Upper lobe of right lung (tissue), 1 donor: Measurements from ENCODE around the gene STARD8. TPM values are rescaled to one million over a fixed set of nuclear protein-coding genes. Genes with fewer than 3 reads are reported as not detected.
"Not testable (repeated sequence)": the region's sequence is repeated elsewhere in the genome, so short reads cannot be mapped to it uniquely, and the experiment has no call there.

Experiments
- ATAC-seq: fragments of 200-7000 bp; cut with Tn5 transposase; one replicate; pipeline ENCODE4 v1.9.1; 2020; ENCODE audit warnings: mild to moderate bottlenecking, moderate library complexity
- DNase-seq: peaks from one replicate; pipeline ENCODE4 v3.0.0-alpha.2; 2020
- H3K27ac ChIP-seq: fragments of 200-600 bp; one replicate; pipeline ENCODE4 v1.8.0; 2022
- H3K27me3 ChIP-seq: fragments of 200-600 bp; one replicate; pipeline ENCODE4 v1.8.0; 2022; ENCODE audit warnings: mild to moderate bottlenecking
- H3K36me3 ChIP-seq: fragments of 200-600 bp; one replicate; pipeline ENCODE4 v1.8.0; 2022
- H3K4me1 ChIP-seq: fragments of 200-600 bp; one replicate; pipeline ENCODE4 v1.8.0; 2022
- H3K4me3 ChIP-seq: fragments of 200-600 bp; one replicate; pipeline ENCODE4 v1.8.0; 2022; ENCODE audit warnings: mild to moderate bottlenecking
- H3K9me3 ChIP-seq: fragments of 200-600 bp; one replicate; pipeline ENCODE4 v1.8.0; 2022
- CTCF ChIP-seq: fragments of 200-600 bp; IDR thresholded peaks from one replicate; pipeline ENCODE4 v1.8.0; 2022; ENCODE audit warnings: antibody characterized with exemption
- intact Hi-C: fragments of 100-400 bp; cut with DNase I; formaldehyde crosslinking; loops from one replicate; pipeline ENCODE4 v1.11.0; 2022
- total RNA-seq: library from RNA; stranded (reverse); fragmentation: NEBNext Ultra II Directional; extraction: Animal tissue kit (Norgen Biotek cat#: 25700); gene quantifications from one replicate; pipeline ENCODE4 v1.2.1, GENCODE V29; 2021
- donor health status: DM: no; HTN: yes; CAD: no; lungs with severe emphysema.

STARD8 gene
- total RNA-seq, 1 donor from 2014 or later, result 39.4 TPM

GRCh38 chrX:68627986-68628385 lies 19.5 kb upstream of the STARD8 start:
- Histone ChIP-seq H3K27ac (no peak overlapping the region), H3K27me3 (no peaks in the 10 kb centered on the region), H3K4me1 (no peaks in the 10 kb centered on the region), H3K9me3 (no peaks in the 10 kb centered on the region), H3K36me3 (no peaks in the 10 kb centered on the region), H3K4me3 (no peak overlapping the region)
- ATAC-seq (no peak), DNase-seq (no peak)
- intact Hi-C loops, result no loop called here
- TF ChIP-seq CTCF, result no peak

DNA sequence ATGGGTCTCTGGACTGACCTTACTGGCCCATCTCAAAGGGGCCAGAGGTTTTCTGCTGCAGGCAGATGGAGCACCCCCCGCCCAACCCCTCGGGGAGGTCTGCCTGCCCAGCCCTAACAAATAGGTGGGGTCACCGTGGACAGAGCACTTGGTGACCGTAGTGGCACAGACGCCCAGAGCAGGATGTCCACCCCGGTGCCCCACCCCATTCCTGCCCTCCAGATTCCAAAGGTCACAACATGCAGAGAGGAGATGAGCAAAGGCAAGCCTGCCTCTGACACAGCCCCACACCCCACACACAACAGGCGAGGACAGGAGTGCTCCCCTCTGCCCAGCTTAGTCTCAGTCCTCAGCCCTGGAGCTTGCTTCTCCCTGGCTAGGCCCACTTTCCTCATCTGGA lies 17.5 kb upstream of the STARD8 start:
- intact Hi-C loops, H3K4me3 ChIP-seq, H3K4me1 ChIP-seq, H3K36me3 ChIP-seq, DNase-seq, H3K27me3 ChIP-seq, H3K27ac ChIP-seq, ATAC-seq, H3K9me3 ChIP-seq: not testable (repeated sequence)

- Histone ChIP-seq H3K27ac (no peak overlapping the region), H3K9me3 (no peaks in the 10 kb centered on the region), H3K36me3 (no peaks in the 10 kb centered on the region), H3K27me3 (no peaks in the 10 kb centered on the region), H3K4me1 (no peaks in the 10 kb centered on the region), H3K4me3 (no peak overlapping the region)
- no peak for ATAC-seq
- intact Hi-C loops, result no loop called here
- TF ChIP-seq CTCF, result no peak
- DNase-seq, result no peak
Observed at GRCh38 chrX:68631336-68631735, 16.1 kb upstream of the STARD8 start.

- Histone ChIP-seq H3K27ac (no peak overlapping the region), H3K36me3 (no peaks in the 10 kb centered on the region), H3K9me3 (no peaks in the 10 kb centered on the region), H3K27me3 (no peaks in the 10 kb centered on the region), H3K4me1 (no peaks in the 10 kb centered on the region), H3K4me3 (no peak overlapping the region)
- no peak for DNase-seq
- intact Hi-C loops, result no loop called here
- no peak for ATAC-seq
- TF ChIP-seq CTCF, result no peak
Observed at GRCh38 chrX:68632491-68632890, 15.0 kb upstream of the STARD8 start.

DNA sequence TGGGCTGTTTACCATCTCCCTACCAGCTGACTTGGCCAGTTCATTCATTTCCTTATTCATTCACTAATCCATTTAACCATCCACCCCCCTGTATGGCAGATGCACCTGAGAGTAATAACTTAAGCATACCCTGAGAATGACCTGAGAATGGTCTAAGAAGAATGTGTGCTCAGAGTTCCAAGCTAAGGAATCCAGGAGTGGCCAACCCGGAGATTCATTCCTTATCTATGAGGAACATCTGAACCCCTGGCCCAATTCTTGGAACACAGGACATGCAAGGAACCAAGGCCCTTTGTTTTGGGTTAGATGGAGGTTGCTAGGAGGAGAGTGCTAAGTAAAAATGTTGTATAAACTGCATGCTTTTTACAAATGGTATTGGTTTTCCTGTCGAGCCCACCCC lies 13.5 kb upstream of the STARD8 start:
- ATAC-seq (no peak), DNase-seq (no peak)
- no peak overlapping the region for H3K4me3 ChIP-seq
- H3K9me3 ChIP-seq, result no peaks in the 10 kb centered on the region
- H3K27ac ChIP-seq, result no peak overlapping the region
- no peaks in the 10 kb centered on the region for H3K36me3 ChIP-seq
- intact Hi-C loops, result no loop called here
- TF ChIP-seq CTCF, result no peak
- no peaks in the 10 kb centered on the region for H3K27me3 ChIP-seq
- no peaks in the 10 kb centered on the region for H3K4me1 ChIP-seq

DNA sequence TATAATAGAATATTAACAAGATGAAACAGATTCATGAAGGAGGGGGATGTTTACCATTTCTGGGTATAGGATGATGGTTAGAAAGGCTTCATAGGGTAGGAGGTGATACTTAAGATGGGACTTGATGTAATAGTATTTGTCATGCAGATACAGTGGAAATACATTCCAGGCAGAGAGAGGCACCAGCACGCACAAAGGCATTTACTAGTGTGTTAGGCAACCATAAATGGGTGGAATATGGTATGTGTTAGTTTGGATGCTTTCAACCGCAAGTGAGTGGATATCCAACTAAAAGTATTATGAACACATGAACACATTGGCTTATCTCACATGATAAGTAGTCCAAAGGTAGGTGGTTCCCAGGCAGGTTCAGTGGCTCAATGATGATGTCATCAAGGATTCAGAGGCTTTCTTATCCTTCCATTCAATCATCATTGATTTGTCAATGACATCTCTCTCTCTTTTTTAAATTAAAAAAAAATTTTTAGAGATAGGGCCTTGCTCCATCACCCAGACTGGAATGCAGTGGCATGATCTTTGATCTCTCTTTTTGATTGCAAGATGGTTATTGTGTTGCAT lies 12.7 kb upstream of the STARD8 start:
- H3K9me3 ChIP-seq, result no peaks in the 10 kb centered on the region
- intact Hi-C loops, result no loop called here
- H3K27me3 ChIP-seq, result no peaks in the 10 kb centered on the region
- H3K27ac ChIP-seq, result no peak overlapping the region
- H3K36me3 ChIP-seq, result no peaks in the 10 kb centered on the region
- H3K4me3 ChIP-seq, result no peak overlapping the region
- no peak for TF ChIP-seq CTCF
- H3K4me1 ChIP-seq, result no peaks in the 10 kb centered on the region
- ATAC-seq (no peak), DNase-seq (no peak)
